HuH-7.5 (cell line): Measurements from ENCODE around the gene KDM8.
A peak's percentile ranks its signal among the peaks of the same experiment; 100 is the strongest.
"Not testable (repeated sequence)": the region's sequence is repeated elsewhere in the genome, so short reads cannot be mapped to it uniquely, and the experiment has no call there.

ENCODE experiments used
- DNase-seq: peaks from one replicate; pipeline ENCODE4 v3.0.0; 2011; ENCODE audit warnings: low spot score

Gene KDM8

DNA sequence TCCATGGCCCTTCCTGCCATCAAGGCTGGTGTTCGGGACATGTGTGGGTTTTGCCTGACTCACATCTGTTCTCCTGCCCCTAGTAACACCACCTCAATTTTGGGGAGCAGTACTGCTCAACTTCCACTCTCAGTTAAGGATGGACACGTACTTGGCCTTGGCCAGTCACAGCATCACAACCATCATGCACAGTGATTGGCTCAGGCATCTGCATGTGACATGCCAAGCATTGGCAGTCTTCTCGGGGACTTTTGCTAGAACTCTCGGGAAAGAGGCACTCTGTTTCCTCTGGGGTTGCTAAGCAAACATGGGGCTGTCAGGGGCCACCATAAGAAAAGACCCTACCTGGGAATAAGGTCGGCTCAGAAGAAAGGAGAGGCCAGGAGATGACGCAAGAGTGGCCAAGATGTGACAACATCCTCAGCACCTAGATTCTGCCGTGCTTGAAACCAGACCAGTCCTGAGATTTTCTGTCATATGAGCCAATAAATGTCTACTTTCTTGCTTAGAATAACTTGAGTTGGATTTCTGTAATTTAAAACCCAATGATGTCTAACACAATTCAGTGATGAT lies 11.9 kb upstream of the KDM8 start:
- no peak for DNase-seq

- DNase-seq: no peak
Measured at GRCh38 chr16:27193300-27193990, 9.9 kb upstream of the KDM8 start.

DNA sequence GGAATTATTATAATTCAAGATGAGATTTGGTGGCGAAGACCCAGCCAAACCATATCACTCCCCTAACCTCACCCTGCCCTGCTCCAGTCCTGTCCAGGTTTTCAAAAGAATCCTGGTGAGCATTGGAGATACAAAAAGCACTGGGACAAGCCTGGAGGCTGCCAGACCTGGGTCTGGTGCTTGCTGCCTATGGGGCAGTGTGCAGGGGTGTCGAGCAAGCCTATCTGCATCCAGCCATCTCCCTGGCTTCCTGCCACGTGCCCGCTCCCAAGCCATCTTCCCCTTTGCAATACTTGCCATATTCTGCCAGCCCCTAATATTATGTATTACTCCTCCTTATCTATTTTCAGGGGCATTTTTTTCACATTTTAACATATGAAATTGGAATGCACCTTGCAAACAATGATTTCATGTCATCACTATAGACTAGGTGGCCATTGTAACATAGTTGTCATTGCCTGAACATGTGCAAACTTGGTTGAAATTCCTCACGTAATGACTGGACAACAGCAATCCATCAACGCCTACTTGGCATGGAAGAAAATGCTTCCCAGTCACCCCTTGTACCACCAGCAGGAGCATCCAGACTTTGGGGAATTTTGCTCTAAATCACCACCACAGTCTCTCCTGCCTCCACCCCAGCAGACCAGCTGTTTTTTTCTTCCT lies 8.1 kb upstream of the KDM8 start:
- DNase-seq: no peak

- DNase-seq: no peak
Measured at GRCh38 chr16:27195941-27196595, 7.3 kb upstream of the KDM8 start.

DNA sequence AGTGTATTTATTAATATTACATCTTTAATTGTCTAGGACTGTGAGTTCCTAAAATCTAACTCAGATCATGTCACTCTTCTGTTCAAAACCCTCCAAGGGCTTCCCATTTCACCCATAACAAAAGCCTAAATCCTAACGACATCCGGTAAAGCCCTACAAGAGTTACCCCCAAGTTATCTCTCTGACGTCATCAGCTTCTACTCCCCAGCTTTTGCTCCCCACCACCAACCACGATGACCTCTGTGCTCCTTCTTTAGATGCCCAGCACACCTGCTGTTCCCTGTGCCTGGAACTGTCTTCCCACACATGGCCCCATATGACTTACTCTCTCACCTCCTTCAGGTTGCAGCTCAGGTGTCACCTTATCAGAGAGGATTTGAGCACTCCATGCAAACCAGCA lies 6.3 kb upstream of the KDM8 start:
- no peak for DNase-seq

- no peak for DNase-seq
Measured at GRCh38 chr16:27198451-27199234, 4.7 kb upstream of the KDM8 start.

DNA sequence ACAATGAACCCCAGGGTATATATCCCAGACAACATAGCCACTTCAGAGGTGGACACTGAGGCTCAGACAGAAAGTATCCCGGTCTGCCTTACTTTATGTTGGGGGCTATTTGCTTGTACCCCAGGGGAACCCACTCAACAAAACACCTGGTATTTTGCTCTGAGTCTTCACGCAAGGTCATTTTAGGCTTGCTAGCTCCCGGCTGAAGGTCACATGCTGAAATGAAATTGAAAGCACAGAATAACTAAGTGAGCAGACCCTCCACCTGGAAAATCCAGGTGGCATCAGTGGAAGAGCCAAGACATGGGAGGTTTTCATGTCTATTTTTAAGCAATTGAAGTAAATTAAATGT lies 4.1 kb upstream of the KDM8 start:
- no peak for DNase-seq

DNA sequence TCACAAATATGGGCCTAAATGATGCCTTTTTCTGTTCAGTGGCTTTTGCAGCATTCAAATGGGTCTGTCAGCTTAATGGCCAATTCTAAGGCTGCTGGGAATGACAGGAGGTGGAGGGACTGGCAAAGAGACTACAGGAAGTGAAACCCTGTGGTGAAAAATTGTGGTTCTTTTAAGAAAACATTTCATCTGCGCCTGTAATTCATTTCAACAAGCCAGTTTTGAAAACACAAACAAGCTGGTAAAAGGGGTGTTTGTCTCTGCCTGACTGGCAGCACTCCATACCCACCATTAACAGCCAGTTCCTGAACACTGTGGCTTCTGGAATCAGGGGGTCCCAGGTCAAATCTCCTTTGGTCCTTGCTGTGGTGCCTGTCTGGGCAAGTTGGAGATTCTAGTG lies 3.6 kb upstream of the KDM8 start:
- no peak for DNase-seq

GRCh38 chr16:27200914-27201313 lies 2.4 kb upstream of the KDM8 start:
- DNase-seq: not testable (repeated sequence)

GRCh38 chr16:27202923-27203506 lies 311 bp upstream of the KDM8 start:
- peak; percentile 69 for DNase-seq

GRCh38 chr16:27204312-27204915 lies 1.1 kb downstream of the KDM8 start:
- no peak for DNase-seq

DNA sequence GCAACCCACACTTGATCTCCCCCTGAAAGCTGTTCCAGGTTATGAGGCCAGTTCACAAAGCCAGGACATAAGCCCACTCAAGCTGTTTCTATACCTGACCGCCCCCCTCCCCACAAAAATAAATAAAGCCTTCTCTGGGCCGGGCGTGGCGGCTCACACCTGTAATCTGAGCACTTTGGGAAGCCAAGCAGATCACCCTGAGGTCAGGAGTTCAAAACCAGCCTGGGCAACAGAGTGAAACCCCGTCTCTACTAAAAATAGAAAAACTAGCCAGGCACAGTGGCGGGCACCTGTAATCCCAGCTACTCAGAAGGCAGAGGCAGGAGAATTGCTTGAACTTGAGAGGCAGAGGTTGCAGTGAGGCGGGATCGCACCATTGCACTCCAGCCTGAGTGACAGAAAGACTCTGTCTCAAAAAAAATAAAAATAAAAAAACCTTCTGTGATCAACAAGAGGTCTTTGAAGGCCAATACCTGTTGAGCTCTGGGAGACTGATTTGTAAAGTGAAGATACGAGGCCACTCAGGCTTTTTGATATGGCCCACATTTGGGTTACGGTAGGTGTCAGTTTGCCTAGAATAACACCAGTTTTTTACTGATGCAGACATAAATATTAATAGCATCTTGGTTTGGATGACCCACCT lies 2.2 kb downstream of the KDM8 start:
- no peak for DNase-seq

DNA sequence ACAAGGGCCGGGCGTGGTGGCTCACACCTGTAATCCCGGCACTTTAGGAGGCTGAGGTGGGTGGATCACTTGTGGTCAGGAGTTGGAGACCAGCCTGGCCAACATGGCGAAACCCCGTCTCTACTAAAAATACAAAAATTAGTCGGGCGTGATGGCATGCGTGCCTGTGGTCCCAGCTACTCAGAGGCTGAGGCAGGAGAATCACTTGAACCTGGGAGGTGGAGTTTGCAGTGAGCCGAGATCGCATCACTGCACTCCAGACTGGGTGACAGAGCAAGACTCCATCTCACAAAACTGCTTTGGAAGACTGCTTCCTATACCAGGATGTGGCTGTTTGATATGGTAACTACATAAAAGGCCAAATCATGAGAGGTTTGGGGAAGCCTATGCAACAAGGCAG lies 3.8 kb downstream of the KDM8 start:
- DNase-seq: not testable (repeated sequence)

GRCh38 chr16:27208081-27208680 lies 4.9 kb downstream of the KDM8 start:
- DNase-seq: no peak

- no peak for DNase-seq
Measured at GRCh38 chr16:27208796-27209195, 5.5 kb downstream of the KDM8 start.

DNA sequence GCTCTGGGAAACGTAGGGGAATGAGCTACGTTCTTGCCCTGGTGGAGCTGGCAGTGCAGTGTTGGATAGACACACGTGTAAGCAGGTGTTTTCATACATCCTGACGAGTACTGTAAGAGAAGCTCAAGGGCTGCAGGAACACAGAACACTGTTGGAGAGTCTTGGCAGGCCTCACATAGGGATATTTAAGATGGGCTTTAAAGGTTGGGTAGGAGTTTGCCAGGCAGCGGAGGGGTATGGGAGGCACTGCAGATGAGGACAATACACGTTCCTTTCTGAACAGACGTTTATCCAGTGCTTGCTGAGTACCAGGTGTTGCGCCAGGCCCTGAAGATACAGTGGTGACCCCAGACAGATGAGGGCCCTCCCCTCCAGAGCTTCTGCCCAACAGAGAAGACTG lies 6.3 kb downstream of the KDM8 start:
- DNase-seq: no peak

GRCh38 chr16:27210174-27210573 lies 6.8 kb downstream of the KDM8 start:
- DNase-seq: no peak

DNA sequence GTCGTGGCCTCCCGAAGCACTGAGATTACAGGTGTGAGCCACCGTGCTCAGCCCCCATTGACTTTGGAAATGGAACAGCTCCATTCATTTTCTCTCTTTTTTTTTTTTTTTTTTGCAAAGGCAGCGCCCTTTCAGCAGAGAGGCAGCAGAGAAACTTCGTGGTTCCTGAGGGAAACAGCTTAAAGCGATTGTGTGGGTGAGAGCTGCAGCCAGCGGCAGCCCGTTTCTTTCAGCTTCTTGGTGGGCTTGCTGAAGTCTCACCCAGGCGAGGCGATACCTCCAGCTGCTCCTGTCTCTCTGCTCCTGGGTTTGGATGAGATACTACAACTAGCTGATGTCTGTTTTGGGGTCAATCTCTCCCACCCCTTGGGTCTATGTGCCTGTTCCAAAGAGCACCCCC lies 7.7 kb downstream of the KDM8 start:
- DNase-seq: no peak

DNA sequence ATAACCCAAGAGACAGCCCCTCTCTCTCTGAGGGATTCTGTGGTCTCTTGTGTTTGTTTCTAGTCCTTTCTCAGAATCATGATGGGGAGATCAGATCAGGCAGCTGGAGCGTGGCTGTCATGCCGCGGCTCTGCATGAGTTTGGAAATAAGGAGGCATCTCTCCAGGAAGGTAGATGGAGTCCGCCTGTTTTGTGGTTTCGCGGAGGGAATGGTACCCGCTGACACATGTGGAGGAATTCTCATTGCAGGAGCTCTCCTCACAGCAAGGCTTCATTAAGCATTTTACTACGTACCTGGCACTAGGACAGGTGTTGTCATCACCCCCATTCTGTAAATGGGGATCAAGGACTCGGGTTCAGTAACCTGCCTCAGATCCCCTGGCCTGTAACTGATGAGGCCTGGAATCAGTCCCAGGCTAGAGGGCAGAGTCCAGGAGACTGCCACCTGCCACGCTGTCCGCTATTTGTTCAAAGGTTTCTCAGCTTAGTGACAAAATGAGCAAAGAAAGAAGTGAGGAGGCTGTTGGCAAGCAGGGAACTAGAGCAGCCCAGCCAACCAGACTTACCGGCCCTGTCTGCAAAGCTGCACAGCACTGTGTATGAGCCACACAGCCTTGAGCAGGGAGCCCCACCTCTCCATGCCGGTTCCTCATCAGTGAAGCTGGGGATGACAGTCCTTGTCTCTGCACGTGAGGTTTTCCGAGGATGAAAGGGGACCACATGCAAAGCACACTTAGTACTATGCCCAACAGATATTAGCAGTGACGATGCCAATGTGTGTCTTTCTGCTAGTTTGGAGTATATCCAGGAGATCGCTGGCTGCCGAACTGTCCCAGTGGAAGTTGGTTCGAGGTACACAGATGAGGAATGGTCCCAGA lies 11.0 kb downstream of the KDM8 start:
- DNase-seq: peak; percentile 39

DNA sequence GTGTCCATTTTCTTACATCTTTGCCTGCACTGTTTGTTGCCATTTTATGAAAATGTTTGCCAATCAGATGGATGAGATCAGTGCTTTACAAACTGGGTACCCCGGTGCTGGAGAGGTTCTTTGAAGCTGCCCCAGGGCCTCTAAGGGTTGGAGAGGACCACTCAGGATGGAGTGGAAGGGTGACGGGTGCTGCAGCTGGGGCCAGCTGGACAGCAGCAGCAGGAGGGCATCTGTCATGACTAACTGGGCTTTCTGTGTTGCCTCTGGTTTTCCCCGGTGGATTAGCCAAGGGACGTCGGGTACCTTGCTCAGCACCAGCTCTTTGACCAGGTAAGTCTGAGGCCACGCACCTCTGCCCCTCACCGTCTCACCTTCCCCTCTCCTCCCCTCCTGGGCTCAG lies 12.3 kb downstream of the KDM8 start:
- DNase-seq: no peak
